Esophagus muscularis mucosa (tissue), 3 donors: ENCODE measurements around the gene RIC3.

Experiments used
- POLR2AphosphoS5 ChIP-seq, 2 donors: sonication (generic); formaldehyde crosslinking; IDR thresholded peaks; one replicate each; pipeline ENCODE4 v1.6.1; 2017; ENCODE audit warnings: antibody characterized with exemption in 2 of 2
- TF ChIP-seq, protein P1 (sequence below), 3 experiments: fragments of 200-600 bp in 2 of 3; fragments of 450-650 bp in 1 of 3; sonication (generic) in 2 of 3; IDR thresholded peaks; one replicate each; pipeline ENCODE4 v1.5.1; 2017 to 2019; ENCODE audit warnings: antibody characterized with exemption in 3 of 3, mild to moderate bottlenecking in 2 of 3, moderate library complexity in 1 of 3

GRCh38 chr11:8058216-8058615, 110.6 kb downstream of the RIC3 start:
- TF ChIP-seq, protein P1, sequence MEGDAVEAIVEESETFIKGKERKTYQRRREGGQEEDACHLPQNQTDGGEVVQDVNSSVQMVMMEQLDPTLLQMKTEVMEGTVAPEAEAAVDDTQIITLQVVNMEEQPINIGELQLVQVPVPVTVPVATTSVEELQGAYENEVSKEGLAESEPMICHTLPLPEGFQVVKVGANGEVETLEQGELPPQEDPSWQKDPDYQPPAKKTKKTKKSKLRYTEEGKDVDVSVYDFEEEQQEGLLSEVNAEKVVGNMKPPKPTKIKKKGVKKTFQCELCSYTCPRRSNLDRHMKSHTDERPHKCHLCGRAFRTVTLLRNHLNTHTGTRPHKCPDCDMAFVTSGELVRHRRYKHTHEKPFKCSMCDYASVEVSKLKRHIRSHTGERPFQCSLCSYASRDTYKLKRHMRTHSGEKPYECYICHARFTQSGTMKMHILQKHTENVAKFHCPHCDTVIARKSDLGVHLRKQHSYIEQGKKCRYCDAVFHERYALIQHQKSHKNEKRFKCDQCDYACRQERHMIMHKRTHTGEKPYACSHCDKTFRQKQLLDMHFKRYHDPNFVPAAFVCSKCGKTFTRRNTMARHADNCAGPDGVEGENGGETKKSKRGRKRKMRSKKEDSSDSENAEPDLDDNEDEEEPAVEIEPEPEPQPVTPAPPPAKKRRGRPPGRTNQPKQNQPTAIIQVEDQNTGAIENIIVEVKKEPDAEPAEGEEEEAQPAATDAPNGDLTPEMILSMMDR (IDR thresholded peaks at IDR 0.05), result no peak
- no peak for TF ChIP-seq POLR2AphosphoS5 (IDR thresholded peaks at IDR 0.05)
